Left ventricle myocardium inferior (tissue), 1 donor: Measurements from ENCODE around the gene UACA. TPM values are rescaled to one million over a fixed set of nuclear protein-coding genes. Genes with fewer than 3 reads are reported as not detected.

ENCODE experiments used
- DNase-seq: peaks from one replicate; pipeline ENCODE4 v3.0.0-alpha.2; 2020
- H3K27ac ChIP-seq: fragments of 200-600 bp; replicated peaks from 2 replicates; pipeline ENCODE4 v1.8.0; 2021
- H3K27me3 ChIP-seq: fragments of 200-600 bp; 2 replicates; pipeline ENCODE4 v1.8.0; 2021; ENCODE audit warnings: low read depth
- H3K36me3 ChIP-seq: fragments of 200-600 bp; 2 replicates; pipeline ENCODE4 v1.8.0; 2021
- H3K4me1 ChIP-seq: fragments of 200-600 bp; 2 replicates; pipeline ENCODE4 v1.8.0; 2021
- H3K4me3 ChIP-seq: fragments of 200-600 bp; 2 replicates; pipeline ENCODE4 v1.8.0; 2021; ENCODE audit warnings: mild to moderate bottlenecking, moderate library complexity
- H3K9me3 ChIP-seq: fragments of 200-600 bp; replicated peaks from 2 replicates; pipeline ENCODE4 v1.8.0; 2021
- intact Hi-C: fragments of 100-400 bp; cut with micrococcal nuclease; formaldehyde crosslinking; loops from one replicate; pipeline ENCODE4 v1.11.0; 2022
- total RNA-seq: library from RNA; stranded (reverse); fragmentation: NEBNext Ultra II Directional; extraction: Animal tissue kit (Norgen Biotek cat#: 25700); gene quantifications from one replicate; pipeline ENCODE4 v1.2.1, GENCODE V29; 2021
- TF ChIP-seq, protein P1 (sequence below): fragments of 200-600 bp; IDR thresholded peaks from 2 replicates; pipeline ENCODE4 v1.8.0; 2021; ENCODE audit warnings: antibody characterized with exemption, mild to moderate bottlenecking, borderline replicate concordance
- donor health status: DM: no; HTN: yes; CAD: no; lungs with severe emphysema.

Gene UACA
- total RNA-seq, 1 donor from 2014 or later, result 33.7 TPM

DNA sequence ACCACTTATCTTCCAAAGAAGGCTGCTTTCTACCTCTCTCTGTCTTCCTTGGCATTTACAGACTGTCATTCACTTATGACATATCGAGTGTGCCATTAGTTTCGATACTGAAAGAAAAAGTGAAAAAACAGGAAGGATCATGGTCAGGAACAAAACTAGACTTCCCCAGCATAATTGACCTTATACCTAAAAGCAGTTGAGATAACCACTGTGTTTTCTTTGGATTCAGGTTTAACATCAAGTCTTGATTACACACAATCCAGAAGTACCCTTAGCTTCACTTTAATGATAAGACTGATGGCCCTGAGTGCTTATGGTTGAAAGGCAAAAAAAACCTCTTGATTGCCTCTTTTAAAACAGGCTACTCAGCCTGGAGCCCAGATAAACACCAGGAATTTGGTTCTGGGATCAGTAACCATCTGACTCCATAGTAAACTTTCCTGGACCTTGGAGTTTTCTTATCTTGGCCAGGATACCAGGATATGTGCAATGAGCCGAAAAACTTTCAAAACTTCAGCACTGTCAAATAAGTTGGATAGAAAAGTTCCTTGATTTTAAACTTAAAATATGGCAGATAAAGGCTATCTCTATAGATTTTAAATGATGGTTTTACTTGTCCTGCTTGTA lies 5.0 kb upstream of the UACA start:
- no peaks in the 10 kb centered on the region for H3K9me3 ChIP-seq
- intact Hi-C loops, result no loop called here
- no peak overlapping the region for H3K4me3 ChIP-seq
- peaks cover 24% of the 10 kb centered on the region for H3K4me1 ChIP-seq
- TF ChIP-seq, protein P1, sequence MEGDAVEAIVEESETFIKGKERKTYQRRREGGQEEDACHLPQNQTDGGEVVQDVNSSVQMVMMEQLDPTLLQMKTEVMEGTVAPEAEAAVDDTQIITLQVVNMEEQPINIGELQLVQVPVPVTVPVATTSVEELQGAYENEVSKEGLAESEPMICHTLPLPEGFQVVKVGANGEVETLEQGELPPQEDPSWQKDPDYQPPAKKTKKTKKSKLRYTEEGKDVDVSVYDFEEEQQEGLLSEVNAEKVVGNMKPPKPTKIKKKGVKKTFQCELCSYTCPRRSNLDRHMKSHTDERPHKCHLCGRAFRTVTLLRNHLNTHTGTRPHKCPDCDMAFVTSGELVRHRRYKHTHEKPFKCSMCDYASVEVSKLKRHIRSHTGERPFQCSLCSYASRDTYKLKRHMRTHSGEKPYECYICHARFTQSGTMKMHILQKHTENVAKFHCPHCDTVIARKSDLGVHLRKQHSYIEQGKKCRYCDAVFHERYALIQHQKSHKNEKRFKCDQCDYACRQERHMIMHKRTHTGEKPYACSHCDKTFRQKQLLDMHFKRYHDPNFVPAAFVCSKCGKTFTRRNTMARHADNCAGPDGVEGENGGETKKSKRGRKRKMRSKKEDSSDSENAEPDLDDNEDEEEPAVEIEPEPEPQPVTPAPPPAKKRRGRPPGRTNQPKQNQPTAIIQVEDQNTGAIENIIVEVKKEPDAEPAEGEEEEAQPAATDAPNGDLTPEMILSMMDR, result no peak
- no peak for DNase-seq
- no peaks in the 10 kb centered on the region for H3K27me3 ChIP-seq
- no peaks in the 10 kb centered on the region for H3K36me3 ChIP-seq
- H3K27ac ChIP-seq, result peak overlapping the region; percentile 27

DNA sequence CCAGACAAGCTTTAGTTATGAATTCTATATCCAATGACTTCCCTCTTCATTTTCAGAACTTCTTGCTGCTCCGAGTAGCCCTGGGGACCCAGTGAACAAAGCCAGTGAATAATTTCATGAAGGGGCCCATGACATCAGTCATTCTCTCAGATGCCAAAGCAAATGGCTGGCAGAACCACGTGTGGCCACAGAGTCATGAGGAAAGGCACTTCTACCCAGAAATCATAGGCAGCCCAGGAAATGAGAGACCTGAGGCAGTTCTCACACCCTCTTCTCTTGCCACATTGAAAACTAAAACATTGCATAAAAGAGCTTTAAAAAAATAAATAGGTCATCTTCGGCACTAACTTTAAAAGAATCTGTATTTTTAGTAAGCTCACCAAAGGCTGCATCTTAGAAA lies 4.3 kb upstream of the UACA start:
- intact Hi-C loops, result no loop called here
- no peaks in the 10 kb centered on the region for H3K36me3 ChIP-seq
- H3K27me3 ChIP-seq, result no peaks in the 10 kb centered on the region
- H3K27ac ChIP-seq, result peak overlapping the region; percentile 27
- no peak for DNase-seq
- TF ChIP-seq, protein P1, result no peak
- no peaks in the 10 kb centered on the region for H3K9me3 ChIP-seq
- peaks cover 31% of the 10 kb centered on the region for H3K4me1 ChIP-seq
- H3K4me3 ChIP-seq, result no peak overlapping the region

DNA sequence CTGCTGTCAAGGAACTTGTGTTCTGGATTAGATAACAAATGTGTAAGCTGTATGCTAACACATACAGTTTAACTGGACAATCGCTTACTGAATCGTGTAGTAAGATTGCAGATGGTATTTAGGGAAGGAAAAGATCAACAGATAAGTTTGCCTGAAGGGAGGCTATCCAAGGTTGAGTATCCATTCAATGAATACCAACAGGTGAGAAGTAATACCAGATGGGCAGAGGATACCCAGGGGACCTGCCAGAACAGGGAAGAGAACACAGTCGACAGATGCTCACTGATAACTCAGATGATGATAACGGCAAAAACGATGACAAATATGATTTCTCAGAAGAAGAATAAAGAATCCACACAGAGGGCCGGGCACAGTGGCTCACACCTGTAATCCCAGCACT lies 3.2 kb upstream of the UACA start:
- intact Hi-C loops, result no loop called here
- TF ChIP-seq, protein P1, result no peak
- no peak for DNase-seq

DNA sequence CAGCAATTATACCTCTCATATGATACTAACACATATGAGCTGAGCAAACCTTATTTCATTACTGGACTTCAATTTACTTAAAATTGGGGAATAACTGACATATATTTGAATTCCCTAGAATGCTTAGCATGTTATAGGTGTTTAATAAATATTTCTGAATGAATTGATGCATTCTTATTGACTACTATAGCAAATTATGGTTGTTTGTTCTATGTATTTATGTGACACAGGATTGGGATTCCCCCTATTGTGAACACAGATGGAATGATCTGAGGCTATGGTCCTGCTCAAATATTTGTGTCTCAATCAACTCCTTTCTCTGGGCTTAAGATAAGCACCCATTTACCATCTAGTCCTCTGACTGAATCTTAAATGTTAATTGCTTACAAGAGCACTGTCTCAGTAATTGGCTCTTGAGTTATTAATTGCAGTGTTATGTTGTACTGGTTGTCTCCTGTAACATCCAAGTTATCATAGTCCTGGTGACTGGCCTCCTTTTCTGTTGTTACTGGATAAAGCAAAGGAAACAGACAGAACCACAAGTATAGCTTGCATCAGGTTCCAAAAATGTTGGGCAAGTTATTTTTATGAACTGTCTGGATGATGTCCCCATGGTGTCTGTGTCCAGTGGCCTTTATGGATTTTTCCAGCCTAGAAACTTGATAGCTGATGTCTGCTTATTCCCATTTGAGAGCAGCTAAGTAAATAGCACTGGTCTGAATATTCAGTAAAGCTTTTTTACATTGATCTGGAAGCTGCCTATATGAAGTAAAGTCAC lies 2.3 kb upstream of the UACA start:
- Histone ChIP-seq H3K9me3 (no peaks in the 10 kb centered on the region), H3K27ac (no peak overlapping the region), H3K27me3 (no peaks in the 10 kb centered on the region), H3K4me1 (peaks cover 50% of the 10 kb centered on the region), H3K36me3 (no peaks in the 10 kb centered on the region), H3K4me3 (no peak overlapping the region)
- intact Hi-C loops, result no loop called here
- no peak for DNase-seq
- TF ChIP-seq, protein P1, result no peak

More for the DNA sequence above, 3.2 kb upstream of the UACA start:
- H3K9me3 ChIP-seq, result no peaks in the 10 kb centered on the region
- no peaks in the 10 kb centered on the region for H3K27me3 ChIP-seq
- no peaks in the 10 kb centered on the region for H3K36me3 ChIP-seq
- peaks cover 41% of the 10 kb centered on the region for H3K4me1 ChIP-seq
- no peak overlapping the region for H3K27ac ChIP-seq
- H3K4me3 ChIP-seq, result no peak overlapping the region

DNA sequence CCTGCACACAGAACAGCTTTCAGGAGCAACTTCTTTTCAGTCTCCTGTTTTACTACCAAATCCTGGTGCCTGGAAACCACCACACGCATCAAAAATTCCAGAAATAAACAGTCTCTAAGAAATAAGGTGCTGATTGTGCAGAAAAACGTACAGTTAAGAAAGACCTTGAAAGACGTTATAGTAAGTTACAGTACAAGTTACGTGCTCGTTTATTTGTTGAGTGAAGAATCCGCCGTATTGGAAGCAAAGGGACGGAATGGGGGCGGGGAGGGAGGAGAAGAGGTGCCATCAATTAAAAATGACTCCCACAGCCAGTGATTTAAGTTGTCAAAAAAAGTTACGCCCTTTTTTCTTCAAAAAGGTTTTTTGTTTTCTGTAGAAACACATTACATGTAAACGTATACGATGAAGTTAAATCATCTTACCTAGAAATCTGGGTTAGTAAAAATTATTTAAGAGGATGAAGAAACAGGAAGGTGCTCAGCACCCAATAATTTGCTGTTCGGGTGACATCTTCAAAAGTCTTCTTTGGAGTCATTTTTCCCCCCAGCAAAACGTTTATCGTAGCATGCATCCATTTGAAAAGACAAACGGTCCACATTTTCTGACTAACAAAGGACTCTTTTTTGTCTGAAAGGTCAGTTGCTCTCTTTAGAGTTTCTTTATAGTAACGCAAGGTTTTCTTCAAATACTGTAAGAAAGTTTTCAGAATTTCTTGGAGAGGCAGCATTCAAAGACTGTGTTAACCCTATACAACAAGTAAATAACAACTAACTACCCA lies 782 bp upstream of the UACA start:
- no peaks in the 10 kb centered on the region for H3K27me3 ChIP-seq
- H3K4me3 ChIP-seq, result peak overlapping the region; percentile 97
- DNase-seq, result no peak
- H3K27ac ChIP-seq, result peak overlapping the region; percentile 98
- TF ChIP-seq, protein P1, result no peak
- intact Hi-C loops, result no loop called here
- H3K9me3 ChIP-seq, result no peaks in the 10 kb centered on the region
- H3K4me1 ChIP-seq, result peaks cover 66% of the 10 kb centered on the region
- no peaks in the 10 kb centered on the region for H3K36me3 ChIP-seq
